Heart right ventricle (tissue), 16 donors: ENCODE data around the gene CACNB1. TPM values are rescaled to one million over a fixed set of nuclear protein-coding genes. Genes with fewer than 3 reads are reported as not detected.
A peak's percentile ranks its signal among the peaks of the same experiment; 100 is the strongest.

Experiments
- ATAC-seq, 8 donors: fragments of 200-7000 bp; cut with Tn5 transposase; one replicate each; pipeline ENCODE4 v1.9.1; 2020; ENCODE audit warnings: mild to moderate bottlenecking in 8 of 8, moderate library complexity in 8 of 8, moderate number of reproducible peaks in 1 of 8
- DNase-seq, 2 donors: peaks; one replicate each; pipeline ENCODE4 v3.0.0-alpha.2; 2020
- H3K27ac ChIP-seq, 10 donors: fragments of 200-600 bp; sonication (generic) in 2 of 10; one replicate each; pipeline versions ENCODE4 v1.5.0 to v1.8.0; 2020 to 2022; ENCODE audit warnings: mild to moderate bottlenecking in 3 of 10
- H3K27me3 ChIP-seq, 7 donors: fragments of 200-600 bp; one replicate each; pipeline ENCODE4 v1.8.0; 2021 to 2022; ENCODE audit warnings: mild to moderate bottlenecking in 2 of 7
- H3K36me3 ChIP-seq, 9 donors: fragments of 200-600 bp; sonication (generic) in 1 of 9; one replicate each; pipeline versions ENCODE4 v1.5.0 to v1.8.0; 2020 to 2022; ENCODE audit warnings: mild to moderate bottlenecking in 2 of 9
- H3K4me1 ChIP-seq, 9 donors: fragments of 200-600 bp; sonication (generic) in 1 of 9; one replicate each; pipeline versions ENCODE4 v1.5.0 to v1.8.0; 2020 to 2022; ENCODE audit warnings: mild to moderate bottlenecking in 4 of 9
- H3K4me3 ChIP-seq, 10 donors: fragments of 200-600 bp; sonication (generic) in 2 of 10; one replicate each; pipeline versions ENCODE4 v1.5.0 to v1.8.0; 2020 to 2022; ENCODE audit warnings: mild to moderate bottlenecking in 7 of 10, moderate library complexity in 2 of 10
- H3K9me3 ChIP-seq, 11 donors: fragments of 200-600 bp in 10 of 11; sonication (generic) in 2 of 11; one replicate each; pipeline versions ENCODE4 v1.5.0 to v1.8.0; 2013 to 2022; ENCODE audit warnings: mild to moderate bottlenecking in 2 of 11, control low read depth in 1 of 11, moderate library complexity in 1 of 11
- WGBS, 2 donors: extraction: QIAGEN DNeasy Blood & Tissue Kit; methylation state at CpG; one replicate each; pipeline ENCODE4 v1.1.7; 2013; ENCODE audit warnings: inconsistent platforms in 1 of 2; 5-methylcytosine and 5-hydroxymethylcytosine counted together
- intact Hi-C, 10 donors: fragments of 100-400 bp; cut with DNase I; formaldehyde crosslinking; loops; one replicate each; pipeline versions ENCODE4 v1.11.1 to v1.14.2; 2022
- polyA plus RNA-seq, 2 donors: library from polyadenylated mRNA; stranded (reverse); fragments of 200-250 nt; gene quantifications; one replicate each; pipeline ENCODE4 v1.2.3, GENCODE V29; 2013
- total RNA-seq, 10 donors: library from RNA; stranded (reverse); fragmentation: NEBNext Ultra II Directional in 3 of 10; extraction: Animal tissue kit (Norgen Biotek cat#: 25700) in 3 of 10; gene quantifications; one replicate each; pipeline versions ENCODE4 v1.2.1 to v1.2.4, GENCODE V29; 2021 to 2023
- TF ChIP-seq, protein P1 (sequence below), 9 donors: fragments of 200-600 bp; sonication (generic) in 2 of 9; IDR thresholded peaks; one replicate each; pipeline versions ENCODE4 v1.5.0 to v1.8.0; 2021 to 2022; ENCODE audit warnings: antibody characterized with exemption in 9 of 9, mild to moderate bottlenecking in 5 of 9, moderate library complexity in 1 of 9
- donor health status: Arrhythmogenic right ventricular cardiomyopathy.
- donor health status: ischemic (EF 13 %, LVEDD 7.1; RV severe dilation, severe dysfunction).
- donor health status: healthy with polysubstance abuse.
- donor health status: DM: no; HTN: yes; CAD: no.
- donor health status: DM: no; HTN: no; CAD: no.
- donor health status: ischemic (EF 25% LVEDD 6.9; RV normal size, moderate dysfunction).
- donor health status: ischemic (EF 25% LVEDD 5.7; RV mildly dilated, moderate dysfunction).
- donor health status: healthy.
- donor health status: DM: yes; HTN: yes; CAD: no.
- donor health status: Ischemic cardiomyopathy.
- donor health status: ischemic (EF 35%, LVEDD 5.7; RV mildly dilated, moderate dysfunction).
- donor health status: nonischemic (EF 11% LVEDD 7.7; RV severe dilation, severe dysfunction).
- donor health status: DM: yes; HTN: yes; CAD: no.
- donor health status: PGD.
- donor health status: ischemic (EF 29% LVEDD 5.4; RV normal size, mild dysfunction).
- donor health status: nonischemic (EF 23%, LVEDD 6.1; RV moderate dilation, normal function).

CACNB1 gene
- total and polyA plus RNA-seq, 12 donors: 3.3 to 11.5 (median 5.3) TPM

DNA sequence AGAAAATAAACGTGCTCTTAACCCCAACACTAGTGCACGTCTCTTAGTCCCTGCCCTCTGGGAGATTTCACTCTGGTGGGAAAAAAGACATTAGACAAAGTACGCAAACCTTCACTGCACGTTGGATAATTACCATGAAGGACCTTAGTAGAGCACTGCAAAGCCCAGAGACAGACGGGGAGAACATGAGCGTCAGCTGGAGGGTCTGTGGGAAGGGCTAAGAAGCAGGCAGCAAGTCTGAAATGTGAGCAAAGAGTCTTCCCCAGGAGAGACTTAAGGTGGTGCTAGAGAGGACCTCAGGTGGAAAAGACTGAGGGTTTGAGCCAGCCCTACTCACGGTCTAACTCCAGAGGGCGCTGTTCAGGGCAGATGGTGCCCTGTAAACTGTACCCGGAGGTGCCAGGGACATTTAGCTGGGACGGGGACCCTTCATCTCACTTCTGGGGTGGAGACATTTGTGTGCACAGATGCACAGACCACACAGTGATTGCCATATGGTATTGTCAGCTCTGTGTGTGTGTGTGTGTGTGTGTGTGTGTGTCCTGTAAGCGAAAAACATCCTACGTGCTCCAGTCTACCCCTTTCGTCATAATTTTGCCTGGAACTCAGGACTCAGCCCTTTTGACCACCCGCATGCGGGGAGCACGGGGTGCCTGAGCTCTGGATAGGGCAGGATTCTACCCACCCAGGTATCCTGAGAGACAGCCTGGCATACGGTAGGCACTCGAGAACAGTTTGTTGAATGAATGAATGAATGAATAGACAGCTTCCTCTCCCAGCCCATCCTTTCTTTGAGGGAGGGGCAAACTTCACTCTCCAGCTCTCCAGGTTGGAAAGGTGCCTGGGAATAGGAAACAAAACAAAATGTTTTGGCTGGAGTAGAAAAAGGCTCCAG, 38.3 kb upstream of the CACNB1 start:
- ATAC-seq (peak in 1 of 8 donors; percentile 14), DNase-seq (no peak)
- Histone ChIP-seq H3K4me3 (no peak overlapping the region), H3K9me3 (no peaks in the 10 kb centered on the region), H3K27me3 (peaks cover 3 to 58% (median 35%) of the 10 kb centered on the region in 7 donors), H3K4me1 (peaks cover 3 to 25% (median 14%) of the 10 kb centered on the region in 9 donors), H3K36me3 (no peaks in the 10 kb centered on the region), H3K27ac (no peak overlapping the region)
- TF ChIP-seq, protein P1, sequence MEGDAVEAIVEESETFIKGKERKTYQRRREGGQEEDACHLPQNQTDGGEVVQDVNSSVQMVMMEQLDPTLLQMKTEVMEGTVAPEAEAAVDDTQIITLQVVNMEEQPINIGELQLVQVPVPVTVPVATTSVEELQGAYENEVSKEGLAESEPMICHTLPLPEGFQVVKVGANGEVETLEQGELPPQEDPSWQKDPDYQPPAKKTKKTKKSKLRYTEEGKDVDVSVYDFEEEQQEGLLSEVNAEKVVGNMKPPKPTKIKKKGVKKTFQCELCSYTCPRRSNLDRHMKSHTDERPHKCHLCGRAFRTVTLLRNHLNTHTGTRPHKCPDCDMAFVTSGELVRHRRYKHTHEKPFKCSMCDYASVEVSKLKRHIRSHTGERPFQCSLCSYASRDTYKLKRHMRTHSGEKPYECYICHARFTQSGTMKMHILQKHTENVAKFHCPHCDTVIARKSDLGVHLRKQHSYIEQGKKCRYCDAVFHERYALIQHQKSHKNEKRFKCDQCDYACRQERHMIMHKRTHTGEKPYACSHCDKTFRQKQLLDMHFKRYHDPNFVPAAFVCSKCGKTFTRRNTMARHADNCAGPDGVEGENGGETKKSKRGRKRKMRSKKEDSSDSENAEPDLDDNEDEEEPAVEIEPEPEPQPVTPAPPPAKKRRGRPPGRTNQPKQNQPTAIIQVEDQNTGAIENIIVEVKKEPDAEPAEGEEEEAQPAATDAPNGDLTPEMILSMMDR (IDR thresholded peaks at IDR 0.05): peak in 7 of 9 donors; percentile 37 to 57 (median 47)
- 31 to 35% methylated on average over 18 of the region's 18 CpGs for WGBS, 2 donors
- intact Hi-C loops: loop anchor here in 4 of 10 donors (10.0 kb wide), 3 partner anchors 71 to 261 kb away; partner anchors contain the start of gene ARL5C (in 2 of the 4)

DNA sequence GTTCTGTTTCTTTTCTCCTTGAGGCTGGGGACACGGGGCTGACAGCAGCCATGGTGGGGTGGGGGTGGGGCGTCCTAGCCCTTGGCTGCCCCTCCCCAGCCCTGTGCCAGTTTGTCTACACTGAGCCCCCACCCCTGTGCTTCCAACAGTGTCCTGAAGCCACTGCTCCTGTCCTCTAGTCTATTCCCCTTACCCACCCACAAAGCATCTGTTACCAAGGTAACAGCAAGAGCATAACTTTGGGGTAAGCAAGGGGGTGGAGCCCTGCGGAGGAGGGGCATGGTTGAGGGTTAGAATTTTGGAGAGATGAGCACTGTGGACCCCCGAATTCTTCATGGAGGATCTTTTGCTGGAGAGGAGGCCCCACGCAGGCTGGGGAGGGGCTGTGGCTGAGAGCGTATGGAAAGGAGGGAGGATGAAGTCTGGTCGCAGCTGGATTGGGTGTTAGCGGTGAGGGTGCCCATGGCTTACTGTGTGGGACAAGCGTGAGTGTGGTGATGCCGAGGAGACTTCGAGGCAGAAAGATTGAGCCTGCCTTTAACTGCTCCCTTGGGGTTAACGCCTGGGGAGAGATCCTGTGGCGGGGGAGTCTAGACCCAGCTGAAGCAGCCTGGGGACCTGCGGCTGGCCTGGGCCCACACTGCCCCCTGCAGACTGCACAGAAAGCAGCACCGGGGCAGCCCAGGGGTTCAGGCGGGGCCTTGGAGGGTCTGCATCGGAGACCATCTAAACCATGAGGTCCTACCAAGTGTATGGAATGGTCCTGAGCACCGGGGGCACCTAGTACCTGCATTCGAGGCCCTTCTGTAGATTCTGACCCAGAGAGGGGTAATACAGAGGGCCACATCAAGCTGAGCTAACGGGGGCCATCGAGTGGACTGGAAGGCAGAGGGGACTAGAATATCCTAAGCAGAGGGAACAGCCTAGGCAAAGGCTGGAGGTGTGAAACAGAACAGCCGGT, 34.4 kb upstream of the CACNB1 start:
- DNase-seq: peak; percentile 29 to 53
- peak overlapping the region in 1 of 10 donors; percentile 11 for H3K4me3 ChIP-seq

DNA sequence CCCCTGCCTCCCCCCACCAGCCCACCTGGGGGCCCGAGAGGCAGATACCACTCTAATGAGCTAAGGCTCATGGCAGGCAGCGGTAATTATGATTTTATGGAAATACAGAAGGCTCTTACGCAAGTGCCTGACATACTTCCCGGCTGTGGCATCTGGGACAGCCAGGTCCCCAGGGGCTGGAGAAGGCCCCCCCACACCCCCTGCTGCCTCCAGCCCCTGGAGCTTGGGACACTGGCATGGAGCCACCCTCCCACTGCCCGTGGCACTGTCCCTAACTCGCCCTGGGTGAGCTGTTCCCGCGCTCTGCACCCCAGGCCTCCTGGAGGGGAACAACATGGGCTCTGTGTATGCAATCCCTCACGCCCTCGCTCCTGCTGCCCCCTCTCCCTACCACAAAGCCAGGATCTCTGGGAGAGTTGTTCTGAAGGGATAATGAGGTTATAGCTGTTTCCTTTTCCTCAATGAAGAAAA, 33.7 kb upstream of the CACNB1 start:
- H3K4me1 ChIP-seq: peaks cover 5 to 17% (median 16%) of the 10 kb centered on the region in 9 donors
- H3K4me3 ChIP-seq: no peak overlapping the region
- intact Hi-C loops: loop anchor here in 4 of 10 donors (10.0 kb wide), 3 partner anchors 66 to 256 kb away; partner anchors contain the start of gene ARL5C (in 2 of the 4)
- H3K9me3 ChIP-seq: no peaks in the 10 kb centered on the region
- peaks cover 6 to 80% (median 57%) of the 10 kb centered on the region in 7 donors for H3K27me3 ChIP-seq
- ATAC-seq (peak in 1 of 8 donors; percentile 11), DNase-seq (no peak)
- H3K36me3 ChIP-seq: no peaks in the 10 kb centered on the region
- H3K27ac ChIP-seq: no peak overlapping the region
- TF ChIP-seq, protein P1 (IDR thresholded peaks at IDR 0.05): no peak
- WGBS, 2 donors: 53 to 54% methylated on average over 10 of the region's 10 CpGs

More for the DNA sequence above, 34.4 kb upstream of the CACNB1 start:
- Histone ChIP-seq H3K27me3 (peaks cover 3 to 73% (median 50%) of the 10 kb centered on the region in 7 donors), H3K36me3 (no peaks in the 10 kb centered on the region), H3K9me3 (no peaks in the 10 kb centered on the region), H3K4me1 (peaks cover 3 to 12% (median 10%) of the 10 kb centered on the region in 9 donors), H3K27ac (no peak overlapping the region)
- WGBS, 2 donors: 9 to 11% methylated on average over 22 of the region's 22 CpGs
- peak in 7 of 8 donors; percentile 75 to 86 (median 77) for ATAC-seq
- TF ChIP-seq, protein P1 (IDR thresholded peaks at IDR 0.05): peak; percentile 52 to 84 (median 76)
- intact Hi-C loops: loop anchor here in 4 of 10 donors (10.0 kb wide), 3 partner anchors 67 to 257 kb away; partner anchors contain the start of gene ARL5C (in 2 of the 4)
